RWPE2 (cell line): ENCODE results near the gene NR2F1-AS1.
"Not testable (repeated sequence)": the region's sequence is repeated elsewhere in the genome, so short reads cannot be mapped to it uniquely, and the experiment has no call there.

Source experiments
- ATAC-seq: fragments of 200-7000 bp; cut with Tn5 transposase; 3 replicates; pipeline ENCODE4 v1.9.1; 2021; ENCODE audit warnings: low read depth
- DNase-seq: peaks from one replicate; pipeline ENCODE4 v3.0.0-alpha.2; 2020; ENCODE audit warnings: low spot score
- H3K27ac ChIP-seq: fragments of 450-650 bp; 2 replicates; pipeline ENCODE4 v1.5.1; 2017; ENCODE audit warnings: mild to moderate bottlenecking; ENCODE audit not compliant: poor library complexity, severe bottlenecking
- H3K27me3 ChIP-seq: fragments of 250-450 bp; sonication (Bioruptor Pico); 2 replicates; pipeline ENCODE4 v1.5.1; 2021; ENCODE audit warnings: mild to moderate bottlenecking, moderate library complexity; ENCODE audit not compliant: insufficient read depth, poor library complexity, severe bottlenecking
- H3K36me3 ChIP-seq: fragments of 250-450 bp; sonication (Bioruptor Pico); 2 replicates; pipeline ENCODE4 v1.5.1; 2020; ENCODE audit warnings: low read depth, mild to moderate bottlenecking, moderate library complexity
- H3K4me1 ChIP-seq: fragments of 250-450 bp; sonication (Bioruptor Pico); 2 replicates; pipeline ENCODE4 v1.5.1; 2021; ENCODE audit warnings: mild to moderate bottlenecking, moderate library complexity; ENCODE audit not compliant: insufficient read depth, poor library complexity, severe bottlenecking
- H3K4me3 ChIP-seq: fragments of 250-450 bp; sonication (Bioruptor Pico); 2 replicates; pipeline ENCODE4 v1.5.1; 2021; ENCODE audit warnings: mild to moderate bottlenecking, moderate library complexity; ENCODE audit not compliant: severe bottlenecking
- H3K9me3 ChIP-seq: fragments of 250-450 bp; sonication (Bioruptor Pico); 2 replicates; pipeline ENCODE4 v1.5.1; 2021; ENCODE audit warnings: mild to moderate bottlenecking, moderate library complexity; ENCODE audit not compliant: severe bottlenecking
- CTCF ChIP-seq: fragments of 450-650 bp; IDR thresholded peaks from one replicate; pipeline ENCODE4 v1.5.1; 2017; ENCODE audit warnings: mild to moderate bottlenecking, moderate library complexity; ENCODE audit not compliant: poor library complexity, severe bottlenecking

NR2F1-AS1 gene

GRCh38 chr5:93567424-93567823, 13.6 kb downstream of the NR2F1-AS1 start:
- Histone ChIP-seq H3K4me3 (no peak overlapping the region), H3K36me3 (0 out of 2 replicates have a peak, but pooled peaks cover 2% of the 10 kb centered on the region), H3K27ac (no peak overlapping the region), H3K9me3 (no peaks in the 10 kb centered on the region), H3K27me3 (no peaks in the 10 kb centered on the region), H3K4me1 (peaks cover 8% of the 10 kb centered on the region)
- DNase-seq: no peak
- no peak for TF ChIP-seq CTCF
- ATAC-seq: no peak

- ATAC-seq: no peak
- peaks cover 8% of the 10 kb centered on the region for H3K4me1 ChIP-seq
- H3K36me3 ChIP-seq: 0 out of 2 replicates have a peak, but pooled peaks cover 2% of the 10 kb centered on the region
- no peaks in the 10 kb centered on the region for H3K9me3 ChIP-seq
- H3K4me3 ChIP-seq: no peak overlapping the region
- no peak for DNase-seq
- no peak overlapping the region for H3K27ac ChIP-seq
- no peak for TF ChIP-seq CTCF
- H3K27me3 ChIP-seq: no peaks in the 10 kb centered on the region
These were observed 14.9 kb downstream of the NR2F1-AS1 start for GRCh38 chr5:93566091-93566490.

GRCh38 chr5:93557021-93557604, 23.9 kb downstream of the NR2F1-AS1 start:
- Histone ChIP-seq H3K27me3 (no peaks in the 10 kb centered on the region), H3K36me3 (no peaks in the 10 kb centered on the region), H3K4me1 (no peaks in the 10 kb centered on the region), H3K27ac (no peak overlapping the region), H3K9me3 (no peaks in the 10 kb centered on the region), H3K4me3 (no peak overlapping the region)
- ATAC-seq (no peak), DNase-seq (no peak)
- TF ChIP-seq CTCF: no peak

- not testable (repeated sequence) for H3K9me3 ChIP-seq, H3K4me3 ChIP-seq, H3K36me3 ChIP-seq, DNase-seq, H3K4me1 ChIP-seq, ATAC-seq, H3K27me3 ChIP-seq, H3K27ac ChIP-seq
These were observed 31.4 kb downstream of the NR2F1-AS1 start for GRCh38 chr5:93549594-93549993.

GRCh38 chr5:93545872-93546271, 35.1 kb downstream of the NR2F1-AS1 start:
- Histone ChIP-seq H3K4me3 (no peak overlapping the region), H3K36me3 (no peaks in the 10 kb centered on the region), H3K9me3 (no peaks in the 10 kb centered on the region), H3K27me3 (no peaks in the 10 kb centered on the region), H3K27ac (no peak overlapping the region), H3K4me1 (no peaks in the 10 kb centered on the region)
- no peak for DNase-seq
- ATAC-seq: no peak
- no peak for TF ChIP-seq CTCF
